ENCODE measurements around the gene FZD10.

FZD10 gene

DNA sequence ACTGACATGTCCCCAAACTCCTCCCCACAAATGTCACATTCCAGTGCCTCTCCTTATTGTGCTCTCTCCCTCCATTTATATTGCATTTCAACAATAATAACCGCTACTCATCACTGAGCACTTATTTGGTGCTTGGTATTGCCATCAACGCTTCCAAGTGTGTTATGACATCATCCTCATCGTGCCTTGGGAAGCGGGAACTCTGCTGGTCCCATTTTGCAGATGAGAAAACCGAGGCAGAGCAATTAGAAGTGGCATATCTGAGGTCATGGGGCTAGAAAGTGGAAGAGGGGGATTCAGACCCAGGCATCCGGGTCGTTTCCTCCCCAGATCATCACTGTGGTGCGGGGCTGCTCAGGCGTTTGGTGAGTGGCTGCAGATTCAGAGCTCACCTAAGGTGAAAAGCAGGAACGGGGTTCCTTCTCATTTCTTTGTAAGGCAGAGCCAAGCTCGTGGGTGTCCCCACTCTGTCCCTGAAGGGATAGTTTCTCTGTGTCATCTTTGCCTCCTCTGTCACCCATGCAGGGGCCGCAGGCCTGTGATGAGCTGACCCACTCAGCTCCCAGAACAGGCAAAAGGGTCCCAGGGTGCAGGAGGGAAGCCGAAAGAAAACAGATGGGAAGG, 5.5 kb upstream of the FZD10 start:
- Histone ChIP-seq H2AK5ac (ENCODE audit: low read length) (no peak overlapping the region), H2BK120ac (ENCODE audit: insufficient read depth, low read length, poor library complexity) (no peak overlapping the region), H3K4me1 (ENCODE audit: control insufficient read depth in 1 of 2, insufficient read depth in 2 of 2, low read length in 2 of 2) (peaks cover 0 to 3% of the 10 kb centered on the region in 2 experiments), H3K14ac (ENCODE audit: low read length) (no peak overlapping the region), H3K4me3 (ENCODE audit: low read depth, low read length) (no peak overlapping the region), H3K4ac (ENCODE audit: low read depth, low read length) (no peak overlapping the region), H4K8ac (ENCODE audit: low read depth, low read length) (no peak overlapping the region), H3K23ac (ENCODE audit: low read length) (no peak overlapping the region), H3K27ac (ENCODE audit: low read depth, low read length) (no peak overlapping the region), H4K12ac (ENCODE audit: low read depth, low read length) (no peak overlapping the region), H3K9me3 (ENCODE audit: insufficient read depth, low read depth, low read length) (peaks cover 5% of the 10 kb centered on the region), H3K27me3 (ENCODE audit: insufficient read depth, low read length) (peaks cover 44% of the 10 kb centered on the region), H3K79me2 (ENCODE audit: control insufficient read depth, insufficient read depth, low read length, poor library complexity) (no peaks in the 10 kb centered on the region), H2AFZ (ENCODE audit: insufficient read depth, low read length, poor library complexity) (no peak overlapping the region), H3K18ac (ENCODE audit: low read length) (no peak overlapping the region), H4K91ac (ENCODE audit: low read depth, low read length) (no peak overlapping the region), H3K9ac (ENCODE audit: low read length) (no peak overlapping the region), H2BK12ac (ENCODE audit: low read length) (no peak overlapping the region), H3K4me2 (ENCODE audit: low read length) (no peak overlapping the region), H3K36me3 (ENCODE audit: control insufficient read depth in 1 of 2, insufficient read depth in 2 of 2, low read length in 2 of 2) (no peaks in the 10 kb centered on the region), H2BK5ac (ENCODE audit: low read depth, low read length, poor library complexity) (no peak overlapping the region), H3K79me1 (ENCODE audit: low read length) (no peaks in the 10 kb centered on the region)
- WGBS (ENCODE audit: extremely low coverage, insufficient coverage, insufficient read length) = no CpG with 5 or more reads among the region's 13 CpGs
- no peak for DNase-seq

- Histone ChIP-seq H2AFZ (ENCODE audit: insufficient read depth, low read length, poor library complexity) (no peak overlapping the region), H2BK5ac (ENCODE audit: low read depth, low read length, poor library complexity) (no peak overlapping the region), H3K4me2 (ENCODE audit: low read length) (no peak overlapping the region), H3K14ac (ENCODE audit: low read length) (no peak overlapping the region), H3K36me3 (ENCODE audit: control insufficient read depth in 1 of 2, insufficient read depth in 2 of 2, low read length in 2 of 2) (no peaks in the 10 kb centered on the region), H3K4me1 (ENCODE audit: control insufficient read depth in 1 of 2, insufficient read depth in 2 of 2, low read length in 2 of 2) (peaks cover 7 to 10% of the 10 kb centered on the region in 2 experiments), H3K23ac (ENCODE audit: low read length) (no peak overlapping the region), H3K18ac (ENCODE audit: low read length) (no peak overlapping the region), H2AK5ac (ENCODE audit: low read length) (no peak overlapping the region), H2BK12ac (ENCODE audit: low read length) (no peak overlapping the region), H3K9me3 (ENCODE audit: insufficient read depth, low read depth, low read length) (peaks cover 5% of the 10 kb centered on the region), H3K4me3 (ENCODE audit: low read depth, low read length) (no peak overlapping the region), H3K27me3 (ENCODE audit: insufficient read depth, low read length) (peaks cover 56% of the 10 kb centered on the region), H4K12ac (ENCODE audit: low read depth, low read length) (no peak overlapping the region), H2BK120ac (ENCODE audit: insufficient read depth, low read length, poor library complexity) (no peak overlapping the region), H3K79me2 (ENCODE audit: control insufficient read depth, insufficient read depth, low read length, poor library complexity) (no peaks in the 10 kb centered on the region), H3K4ac (ENCODE audit: low read depth, low read length) (no peak overlapping the region), H3K9ac (ENCODE audit: low read length) (no peak overlapping the region), H4K91ac (ENCODE audit: low read depth, low read length) (no peak overlapping the region), H4K8ac (ENCODE audit: low read depth, low read length) (no peak overlapping the region), H3K27ac (ENCODE audit: low read depth, low read length) (no peak overlapping the region), H3K79me1 (ENCODE audit: low read length) (no peaks in the 10 kb centered on the region)
- no peak for DNase-seq
- no CpG with 5 or more reads among the region's 15 CpGs for WGBS (ENCODE audit: extremely low coverage, insufficient coverage, insufficient read length)
Observed at GRCh38 chr12:130157998-130158753, 4.1 kb upstream of the FZD10 start.

DNA sequence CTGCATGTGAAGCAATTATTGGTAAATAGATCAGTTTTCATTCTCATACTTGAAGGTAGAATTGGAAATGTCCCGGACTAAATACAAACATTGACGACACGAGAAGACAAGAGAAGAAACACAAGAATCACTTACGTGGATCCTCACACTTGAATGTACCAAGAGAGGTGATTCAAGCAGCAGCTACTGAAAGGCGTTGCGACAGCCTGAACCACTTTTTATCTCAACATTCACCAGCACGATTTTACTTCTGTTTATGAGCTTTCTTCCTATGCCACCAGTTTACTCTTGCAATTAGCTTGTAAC, 3.6 kb upstream of the FZD10 start:
- Histone ChIP-seq H3K79me2 (ENCODE audit: control insufficient read depth, insufficient read depth, low read length, poor library complexity) (no peaks in the 10 kb centered on the region), H4K91ac (ENCODE audit: low read depth, low read length) (no peak overlapping the region), H3K4me2 (ENCODE audit: low read length) (no peak overlapping the region), H3K4ac (ENCODE audit: low read depth, low read length) (no peak overlapping the region), H2AFZ (ENCODE audit: insufficient read depth, low read length, poor library complexity) (no peak overlapping the region), H4K8ac (ENCODE audit: low read depth, low read length) (no peak overlapping the region), H3K27ac (ENCODE audit: low read depth, low read length) (no peak overlapping the region), H3K4me3 (ENCODE audit: low read depth, low read length) (no peak overlapping the region), H3K14ac (ENCODE audit: low read length) (no peak overlapping the region), H3K23ac (ENCODE audit: low read length) (no peak overlapping the region), H3K18ac (ENCODE audit: low read length) (no peak overlapping the region), H3K9ac (ENCODE audit: low read length) (no peak overlapping the region), H3K36me3 (ENCODE audit: control insufficient read depth in 1 of 2, insufficient read depth in 2 of 2, low read length in 2 of 2) (no peaks in the 10 kb centered on the region), H3K9me3 (ENCODE audit: insufficient read depth, low read depth, low read length) (peaks cover 10% of the 10 kb centered on the region), H2BK12ac (ENCODE audit: low read length) (no peak overlapping the region), H2AK5ac (ENCODE audit: low read length) (no peak overlapping the region), H3K27me3 (ENCODE audit: insufficient read depth, low read length) (peaks cover 62% of the 10 kb centered on the region), H3K4me1 (ENCODE audit: control insufficient read depth in 1 of 2, insufficient read depth in 2 of 2, low read length in 2 of 2) (peaks cover 7 to 10% of the 10 kb centered on the region in 2 experiments), H4K12ac (ENCODE audit: low read depth, low read length) (no peak overlapping the region), H3K79me1 (ENCODE audit: low read length) (no peaks in the 10 kb centered on the region), H2BK120ac (ENCODE audit: insufficient read depth, low read length, poor library complexity) (no peak overlapping the region), H2BK5ac (ENCODE audit: low read depth, low read length, poor library complexity) (no peak overlapping the region)
- no CpG with 5 or more reads among the region's 7 CpGs for WGBS (ENCODE audit: extremely low coverage, insufficient coverage, insufficient read length)
- no peak for DNase-seq

DNA sequence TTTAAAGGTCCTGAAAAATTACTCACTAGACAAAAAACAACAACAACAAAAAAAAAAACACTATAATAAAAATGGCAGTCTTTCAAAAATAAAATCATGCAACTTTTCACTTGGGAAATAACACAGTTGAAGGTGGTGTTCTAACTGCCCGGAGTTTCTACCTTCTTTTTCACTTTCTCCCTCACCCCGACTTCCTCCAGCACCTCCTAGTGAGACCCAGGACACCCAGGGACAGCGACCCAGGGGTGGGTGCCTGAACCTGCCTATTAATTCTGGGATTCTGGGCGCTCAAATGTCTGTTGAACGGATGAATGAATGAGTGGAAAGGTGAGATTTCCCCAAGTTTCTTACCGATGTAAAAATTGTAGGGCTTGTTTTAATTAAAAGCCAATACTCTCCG, 2.0 kb upstream of the FZD10 start:
- H3K4me2 ChIP-seq (ENCODE audit: low read length) = no peak overlapping the region
- WGBS (ENCODE audit: extremely low coverage, insufficient coverage, insufficient read length) = no CpG with 5 or more reads among the region's 7 CpGs
- H4K8ac ChIP-seq (ENCODE audit: low read depth, low read length) = no peak overlapping the region

More for the DNA sequence above, 2.0 kb upstream of the FZD10 start:
- Histone ChIP-seq H3K14ac (ENCODE audit: low read length) (no peak overlapping the region), H3K4ac (ENCODE audit: low read depth, low read length) (no peak overlapping the region), H3K79me2 (ENCODE audit: control insufficient read depth, insufficient read depth, low read length, poor library complexity) (no peaks in the 10 kb centered on the region), H4K91ac (ENCODE audit: low read depth, low read length) (no peak overlapping the region), H3K9me3 (ENCODE audit: insufficient read depth, low read depth, low read length) (peaks cover 12% of the 10 kb centered on the region), H2BK120ac (ENCODE audit: insufficient read depth, low read length, poor library complexity) (no peak overlapping the region), H2BK5ac (ENCODE audit: low read depth, low read length, poor library complexity) (no peak overlapping the region), H3K9ac (ENCODE audit: low read length) (no peak overlapping the region), H3K4me1 (ENCODE audit: control insufficient read depth in 1 of 2, insufficient read depth in 2 of 2, low read length in 2 of 2) (peaks cover 7 to 10% of the 10 kb centered on the region in 2 experiments), H3K36me3 (ENCODE audit: control insufficient read depth in 1 of 2, insufficient read depth in 2 of 2, low read length in 2 of 2) (no peaks in the 10 kb centered on the region), H3K18ac (ENCODE audit: low read length) (no peak overlapping the region), H2BK12ac (ENCODE audit: low read length) (no peak overlapping the region), H4K12ac (ENCODE audit: low read depth, low read length) (no peak overlapping the region), H3K27me3 (ENCODE audit: insufficient read depth, low read length) (peaks cover 72% of the 10 kb centered on the region), H3K27ac (ENCODE audit: low read depth, low read length) (no peak overlapping the region), H2AFZ (ENCODE audit: insufficient read depth, low read length, poor library complexity) (no peak overlapping the region), H3K23ac (ENCODE audit: low read length) (no peak overlapping the region), H2AK5ac (ENCODE audit: low read length) (no peak overlapping the region), H3K79me1 (ENCODE audit: low read length) (no peaks in the 10 kb centered on the region), H3K4me3 (ENCODE audit: low read depth, low read length) (no peak overlapping the region)
- no peak for DNase-seq

Measured in trophoblast cell (in vitro differentiated cells and primary cell).